DMS53 (cell line): ENCODE measurements around the gene ANKRD26.
"Not testable (repeated sequence)": the region's sequence is repeated elsewhere in the genome, so short reads cannot be mapped to it uniquely, and the experiment has no call there.

ENCODE experiments used
- DNase-seq: peaks from one replicate; lab custom pipeline; 2025; lab: John Stamatoyannopoulos, UW

ANKRD26 gene

GRCh38 chr10:27099916-27100812 lies at the start of gene ANKRD26:
ANKRD26 (minus strand) TSS chr10:27100494; CDS start chr10:27100326, 168 bp downstream.
- peak; percentile 99 for DNase-seq

GRCh38 chr10:27147701-27148100 lies 47.4 kb upstream of the ANKRD26 start:
- DNase-seq, result no peak

- no peak for DNase-seq
These were observed 45.6 kb upstream of the ANKRD26 start for GRCh38 chr10:27145937-27146336.

- no peak for DNase-seq
These were observed 43.4 kb upstream of the ANKRD26 start for GRCh38 chr10:27143686-27144085.

GRCh38 chr10:27138277-27138676 lies 38.0 kb upstream of the ANKRD26 start:
- no peak for DNase-seq

GRCh38 chr10:27134371-27134770 lies 34.1 kb upstream of the ANKRD26 start:
- DNase-seq, result no peak

- no peak for DNase-seq
These were observed 7.9 kb upstream of the ANKRD26 start for GRCh38 chr10:27108165-27108564.

- DNase-seq, result no peak
These were observed 4.6 kb upstream of the ANKRD26 start for GRCh38 chr10:27104919-27105318.

- DNase-seq, result peak; percentile 70
These were observed 586 bp upstream of the ANKRD26 start for GRCh38 chr10:27100813-27101347.

GRCh38 chr10:27099448-27099847 lies 846 bp downstream of the ANKRD26 start:
- DNase-seq, result peak; percentile 38

- peak; percentile 17 for DNase-seq
These were observed 11.9 kb downstream of the ANKRD26 start for GRCh38 chr10:27088119-27089044.

GRCh38 chr10:27072436-27073114 lies 27.7 kb downstream of the ANKRD26 start:
- peak; percentile 3 for DNase-seq

- no peak for DNase-seq
These were observed 31.9 kb downstream of the ANKRD26 start for GRCh38 chr10:27068217-27068891.

GRCh38 chr10:27065084-27065483 lies 35.2 kb downstream of the ANKRD26 start:
- no peak for DNase-seq

- no peak for DNase-seq
These were observed 47.6 kb downstream of the ANKRD26 start for GRCh38 chr10:27052656-27053055.

GRCh38 chr10:27045247-27045646 lies 55.0 kb downstream of the ANKRD26 start:
- DNase-seq, result not testable (repeated sequence)

GRCh38 chr10:27041196-27041595 lies 59.1 kb downstream of the ANKRD26 start:
- DNase-seq, result no peak

- no peak for DNase-seq
These were observed 62.1 kb downstream of the ANKRD26 start for GRCh38 chr10:27038168-27038567.

- DNase-seq, result no peak
These were observed 65.1 kb downstream of the ANKRD26 start for GRCh38 chr10:27035163-27035562.

- no peak for DNase-seq
These were observed 70.2 kb downstream of the ANKRD26 start for GRCh38 chr10:27030060-27030459.

- DNase-seq, result no peak
These were observed 78.2 kb downstream of the ANKRD26 start for GRCh38 chr10:27022048-27022447.
